GM18907 (cell line): ENCODE results near the gene MOV10.

Experiments
- ATAC-seq: cut with Tn5 transposase; IDR thresholded peaks from one replicate; pipeline ENCODE4 v1.9.1; 2021; ENCODE audit warnings: mild to moderate bottlenecking, moderate library complexity; ENCODE audit not compliant: unreplicated experiment

The MOV10 gene

GRCh38 chr1:112698366-112699310, 24.2 kb downstream of the MOV10 start:
- no peak for ATAC-seq

- ATAC-seq: no peak
Measured at GRCh38 chr1:112699425-112700144, 25.1 kb downstream of the MOV10 start.

GRCh38 chr1:112700290-112701226, 26.1 kb downstream of the MOV10 start:
- ATAC-seq: peak; percentile 58

- ATAC-seq: no peak
Measured at GRCh38 chr1:112701227-112702066, 27.0 kb downstream of the MOV10 start.

GRCh38 chr1:112702067-112702395, 27.6 kb downstream of the MOV10 start:
- ATAC-seq: no peak

- ATAC-seq: no peak
Measured at GRCh38 chr1:112702420-112703261, 28.2 kb downstream of the MOV10 start.

- ATAC-seq: no peak
Measured at GRCh38 chr1:112703706-112704105, 29.2 kb downstream of the MOV10 start.

GRCh38 chr1:112704391-112704933, 30.0 kb downstream of the MOV10 start:
- no peak for ATAC-seq

GRCh38 chr1:112704934-112705627, 30.6 kb downstream of the MOV10 start:
- ATAC-seq: peak; percentile 66

- peak; percentile 63 for ATAC-seq
Measured at GRCh38 chr1:112706505-112707220, 32.2 kb downstream of the MOV10 start, which contains the start of gene RHOC. Gene RHOC, minus strand, starts transcription at chr1:112707127. Its CDS starts 3,328 bp downstream, at chr1:112703799.

- ATAC-seq: peak; percentile 68
Measured at GRCh38 chr1:112707221-112708001, 33.0 kb downstream of the MOV10 start.

- ATAC-seq: no peak
Measured at GRCh38 chr1:112708002-112708448, 33.6 kb downstream of the MOV10 start.

GRCh38 chr1:112708489-112708888, 34.0 kb downstream of the MOV10 start:
- ATAC-seq: no peak

- ATAC-seq: no peak
Measured at GRCh38 chr1:112710159-112710558, 35.7 kb downstream of the MOV10 start.

GRCh38 chr1:112710586-112710985, 36.1 kb downstream of the MOV10 start:
- ATAC-seq: no peak

- no peak for ATAC-seq
Measured at GRCh38 chr1:112711041-112711440, 36.6 kb downstream of the MOV10 start.

GRCh38 chr1:112711670-112712069, 37.2 kb downstream of the MOV10 start:
- no peak for ATAC-seq
